NCI-H146 treated with DMSO at 0.1 percent for 48 hours (cell line): ENCODE data around the gene CYP8B1.
A peak's percentile ranks its signal among the peaks of the same experiment; 100 is the strongest.
"Not testable (repeated sequence)": the region's sequence is repeated elsewhere in the genome, so short reads cannot be mapped to it uniquely, and the experiment has no call there.

Experiments
- DNase-seq: peaks from one replicate; lab custom pipeline; 2025; ENCODE audit not compliant: unreplicated experiment; lab: John Stamatoyannopoulos, UW

The CYP8B1 gene

DNA sequence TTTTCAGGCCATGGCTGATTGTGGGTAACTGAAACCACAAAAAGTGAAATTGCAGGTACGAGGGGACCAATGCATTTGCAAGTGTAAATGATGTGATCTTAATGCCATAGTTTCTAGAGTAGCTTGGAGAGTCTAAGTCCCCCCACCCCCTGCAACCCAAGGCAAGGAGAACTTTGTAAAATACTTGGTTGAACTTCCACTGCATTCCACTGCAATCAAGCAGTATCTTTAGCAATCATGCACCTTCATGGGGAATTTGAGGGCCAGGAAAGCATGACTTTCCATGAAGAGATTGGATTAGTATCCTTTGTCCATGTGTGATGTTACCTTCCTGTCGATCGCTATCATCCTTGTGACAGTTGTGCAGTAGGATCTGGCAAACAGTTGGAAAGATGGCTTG lies 11.4 kb upstream of the CYP8B1 start:
- DNase-seq: no peak

DNA sequence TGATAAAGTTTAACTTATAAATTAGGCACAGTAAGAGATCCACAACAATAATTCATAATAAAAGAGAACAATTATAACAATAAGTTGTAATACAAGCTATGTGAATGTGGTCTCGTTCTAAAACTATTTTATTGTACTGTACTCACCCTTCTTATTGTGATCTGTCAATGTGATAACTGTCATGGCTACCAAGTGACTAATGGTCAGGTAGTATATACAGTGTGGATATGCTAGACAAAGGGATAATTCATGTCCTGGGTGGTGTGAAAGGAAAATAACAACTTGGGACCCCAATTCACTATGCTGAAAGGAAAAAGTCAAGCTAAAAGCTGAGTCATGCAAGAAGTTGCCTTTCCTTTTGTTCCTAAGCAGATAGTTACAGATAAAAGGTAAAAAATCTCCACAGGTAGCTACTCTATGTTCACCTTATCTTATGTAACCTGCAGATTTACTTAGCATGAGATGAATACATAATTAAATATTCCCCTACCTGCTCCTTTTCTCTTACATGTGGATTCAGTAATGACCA lies 10.7 kb upstream of the CYP8B1 start:
- no peak for DNase-seq

GRCh38 chr3:42884324-42884723 lies 8.6 kb upstream of the CYP8B1 start:
- DNase-seq: no peak

- not testable (repeated sequence) for DNase-seq
Measured at GRCh38 chr3:42883251-42883930, 7.7 kb upstream of the CYP8B1 start.

GRCh38 chr3:42880601-42881451 lies 5.1 kb upstream of the CYP8B1 start:
- DNase-seq: peak; percentile 50

GRCh38 chr3:42880183-42880582 lies 4.5 kb upstream of the CYP8B1 start:
- DNase-seq: no peak

- DNase-seq: no peak
Measured at GRCh38 chr3:42877881-42878280, 2.2 kb upstream of the CYP8B1 start.

DNA sequence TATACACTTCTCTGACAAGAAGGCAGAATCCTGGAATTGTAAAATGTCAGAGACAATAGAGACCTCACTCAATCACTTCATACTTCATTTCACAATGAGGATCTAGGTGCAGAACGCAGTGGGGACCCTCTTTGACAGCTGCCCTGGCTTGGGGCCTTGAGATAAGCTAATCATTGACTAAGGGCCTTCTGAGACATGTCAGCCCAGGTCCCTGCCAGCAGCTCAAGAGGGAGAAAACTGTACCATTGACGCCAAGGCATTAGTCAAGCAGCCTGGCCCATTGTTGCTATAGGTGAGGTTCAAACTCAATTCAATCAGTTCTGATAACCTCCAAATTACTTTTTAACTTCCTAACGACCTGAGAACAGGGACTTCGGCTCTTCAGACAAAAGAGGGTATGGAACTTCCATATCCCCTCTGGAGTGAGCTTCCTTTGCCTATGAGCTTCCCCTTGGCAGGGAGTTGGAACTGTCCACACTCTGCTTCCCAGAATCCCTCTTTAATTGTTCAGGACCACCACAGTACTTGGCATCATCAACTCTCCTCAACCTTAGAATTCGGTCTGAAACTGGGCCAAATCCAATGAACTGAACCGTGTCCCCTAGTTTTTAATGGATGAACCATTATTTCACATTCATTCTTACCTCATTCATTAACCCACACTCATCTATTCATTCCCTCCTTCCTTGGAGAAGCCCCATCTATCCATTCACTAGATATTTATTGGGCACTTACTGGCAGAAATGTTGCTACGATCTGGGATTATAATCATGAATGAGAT lies 1.5 kb upstream of the CYP8B1 start:
- no peak for DNase-seq

DNA sequence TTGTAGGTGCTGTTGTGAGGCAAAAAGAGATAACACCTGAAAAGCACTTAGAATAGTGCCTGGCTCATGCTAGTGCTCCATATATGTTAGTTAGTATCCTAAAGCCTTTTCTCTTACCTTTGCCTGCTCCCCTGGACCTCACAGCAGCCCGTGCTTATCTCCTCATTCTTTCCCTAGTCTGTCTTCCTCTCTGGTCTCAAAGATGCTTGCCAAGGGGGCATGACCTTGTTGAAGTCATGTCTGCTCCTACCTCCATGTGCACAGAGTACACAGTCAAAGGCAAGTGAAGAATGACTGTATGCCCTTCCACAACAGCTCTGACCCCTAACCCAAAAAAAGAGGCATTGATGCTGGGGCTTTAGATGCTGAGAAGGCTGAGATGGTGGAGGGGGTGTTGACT lies 722 bp upstream of the CYP8B1 start:
- DNase-seq: no peak

- DNase-seq: no peak
Measured at GRCh38 chr3:42874749-42875148, 930 bp downstream of the CYP8B1 start.

GRCh38 chr3:42873221-42873982 lies 2.3 kb downstream of the CYP8B1 start:
- DNase-seq: no peak

DNA sequence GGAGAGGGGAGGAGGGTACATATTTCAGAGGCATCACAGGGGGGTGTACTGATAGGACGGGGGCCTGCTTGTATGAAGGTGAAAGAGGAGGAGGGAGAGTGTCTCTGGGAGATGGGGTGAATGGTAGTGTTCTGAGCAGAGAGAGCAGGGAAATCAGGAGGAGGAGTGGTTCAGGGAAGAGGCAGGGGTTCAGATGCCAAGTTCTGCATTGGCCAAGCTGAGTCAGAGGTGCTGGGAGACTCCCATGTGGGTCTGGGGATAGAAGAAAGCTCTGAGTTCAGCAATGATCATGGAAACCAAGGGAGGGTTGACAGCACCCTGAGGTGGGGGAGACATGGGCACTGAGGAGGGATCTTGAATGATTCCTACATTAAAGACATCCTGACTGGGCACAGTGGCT lies 3.0 kb downstream of the CYP8B1 start:
- no peak for DNase-seq

GRCh38 chr3:42871592-42872196 lies 4.0 kb downstream of the CYP8B1 start:
- DNase-seq: no peak

DNA sequence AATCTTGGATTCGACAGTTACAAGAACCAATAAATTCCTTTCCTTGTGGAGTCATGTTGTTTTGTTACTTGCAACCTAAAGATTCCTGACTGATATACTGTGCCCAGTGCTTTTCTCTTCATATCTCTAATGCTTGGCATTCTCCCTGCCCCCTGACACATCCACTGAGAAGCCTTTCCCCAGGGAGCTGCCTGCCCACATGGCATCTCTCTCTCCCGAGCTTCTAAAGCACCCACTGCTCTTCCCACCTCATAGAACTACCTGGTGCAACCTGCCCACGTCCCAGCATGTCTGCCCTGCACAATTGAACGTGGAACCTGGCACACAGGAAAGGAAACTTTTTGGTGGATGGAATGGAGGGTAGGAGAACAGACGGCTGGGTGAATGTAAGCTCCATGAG lies 6.8 kb downstream of the CYP8B1 start:
- DNase-seq: no peak

DNA sequence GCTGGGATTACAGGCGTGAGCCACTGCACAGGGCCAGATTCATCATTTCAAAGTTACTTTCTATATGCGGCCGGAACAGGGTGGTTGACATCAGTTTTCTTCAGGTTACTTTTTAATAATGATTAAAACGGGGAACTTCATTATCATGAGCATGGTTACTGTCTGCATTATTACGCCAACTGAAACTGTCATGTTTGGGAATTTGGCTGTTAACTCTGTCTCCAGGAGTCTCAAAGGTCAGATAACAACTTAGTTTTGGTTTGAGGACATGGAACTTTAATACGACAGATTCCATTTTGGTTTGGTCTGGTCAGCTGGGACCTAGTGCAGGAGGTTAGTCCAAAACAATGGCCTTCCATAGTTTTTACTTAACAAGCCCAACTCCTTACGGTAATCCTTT lies 8.5 kb downstream of the CYP8B1 start:
- DNase-seq: no peak

GRCh38 chr3:42865256-42865655 lies 10.4 kb downstream of the CYP8B1 start:
- DNase-seq: no peak

GRCh38 chr3:42864321-42864950 lies 11.2 kb downstream of the CYP8B1 start:
- DNase-seq: no peak

DNA sequence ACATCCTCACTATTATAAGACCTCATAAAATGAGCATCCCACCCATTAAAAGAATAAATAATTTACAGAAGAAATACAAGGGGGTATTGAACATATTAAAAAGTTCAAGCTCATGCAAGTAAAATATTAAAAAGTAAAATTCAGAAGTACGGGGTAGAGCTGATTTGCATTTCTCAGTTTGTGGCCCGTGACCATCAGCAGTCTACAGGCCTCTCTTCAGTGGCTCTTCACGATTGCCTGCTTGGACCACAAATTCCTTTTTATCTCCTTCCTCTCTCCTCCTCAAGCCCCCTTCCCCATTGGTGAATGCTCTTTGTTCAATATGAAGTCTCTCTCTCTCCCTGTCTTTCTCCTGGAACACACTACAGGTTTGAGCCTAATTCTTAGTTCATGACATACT lies 19.1 kb downstream of the CYP8B1 start:
- DNase-seq: no peak

- no peak for DNase-seq
Measured at GRCh38 chr3:42855547-42856380, 19.9 kb downstream of the CYP8B1 start.
